ENCODE measurements around the gene TRPM8.
"Not testable (repeated sequence)": the region's sequence is repeated elsewhere in the genome, so short reads cannot be mapped to it uniquely, and the experiment has no call there.

TRPM8 gene

DNA sequence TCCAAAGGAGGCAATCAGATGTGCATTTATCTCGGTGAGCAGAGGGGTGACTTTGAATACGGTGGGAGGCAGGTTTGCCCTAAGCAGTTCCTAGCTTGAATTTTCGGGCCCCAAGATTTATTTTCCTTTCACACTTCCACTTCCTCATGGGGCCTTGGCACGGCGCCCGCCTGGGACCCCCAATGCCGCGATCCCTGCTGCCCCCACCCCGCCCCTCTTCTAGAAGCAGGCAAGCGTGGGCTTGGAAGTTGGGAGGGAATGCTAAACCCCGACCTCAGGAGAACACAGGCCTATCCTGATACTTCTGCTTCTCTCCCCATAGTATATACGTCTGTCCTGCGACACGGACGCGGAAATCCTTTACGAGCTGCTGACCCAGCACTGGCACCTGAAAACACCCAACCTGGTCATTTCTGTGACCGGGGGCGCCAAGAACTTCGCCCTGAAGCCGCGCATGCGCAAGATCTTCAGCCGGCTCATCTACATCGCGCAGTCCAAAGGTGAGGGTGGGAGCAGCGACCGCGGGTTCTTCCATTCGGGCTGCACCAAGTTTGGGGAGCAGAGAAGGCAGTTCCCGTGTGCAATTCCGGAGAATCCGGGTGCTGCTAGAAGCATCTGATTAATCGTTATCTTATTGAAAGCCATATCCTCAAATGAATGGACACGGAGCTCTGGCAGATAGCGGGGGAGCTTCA lies 21.6 kb downstream of the TRPM8 start:
- DNase-seq: no peak

DNA sequence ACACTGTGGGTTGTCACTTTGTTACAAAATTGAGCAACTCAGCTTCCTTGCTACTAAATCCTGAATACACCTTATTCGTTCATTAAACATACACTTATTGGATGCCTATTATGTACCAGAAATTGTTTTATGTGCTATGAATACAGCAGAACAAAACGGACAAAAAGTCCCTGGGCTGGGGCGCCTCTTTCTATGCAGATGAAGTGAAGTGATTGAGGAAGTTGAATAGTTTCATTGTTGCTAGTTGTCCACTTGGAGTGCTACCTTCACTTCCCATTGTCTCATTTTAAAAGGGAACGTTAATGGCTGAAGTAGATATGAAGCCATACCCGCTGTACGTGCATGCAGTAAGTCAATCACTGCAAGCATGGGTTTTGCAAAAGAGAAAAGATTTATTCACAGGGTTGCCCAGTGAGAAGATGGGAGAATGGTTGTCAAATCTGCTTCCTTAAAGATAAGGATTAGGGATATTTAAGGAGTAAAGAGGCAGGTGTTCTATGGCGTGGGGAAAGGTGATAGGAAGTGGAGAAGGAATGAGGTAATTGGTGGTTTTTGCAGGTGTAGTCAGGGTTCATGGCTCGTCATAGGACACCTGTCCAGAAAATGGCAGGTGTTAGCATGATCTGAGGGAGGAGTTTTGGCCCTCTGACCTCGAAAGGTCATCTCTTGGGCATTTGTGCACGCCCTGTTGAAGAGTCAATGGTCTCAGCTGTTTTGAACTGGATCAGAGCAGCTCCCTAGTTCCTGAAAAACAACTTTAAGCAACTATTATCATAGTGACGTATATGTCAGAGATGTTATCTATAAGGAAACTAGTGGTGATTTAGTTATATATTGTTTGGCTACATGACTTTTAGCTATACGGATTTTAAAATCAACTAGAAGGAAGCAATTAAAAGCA lies 23.5 kb downstream of the TRPM8 start:
- DNase-seq: no peak

DNA sequence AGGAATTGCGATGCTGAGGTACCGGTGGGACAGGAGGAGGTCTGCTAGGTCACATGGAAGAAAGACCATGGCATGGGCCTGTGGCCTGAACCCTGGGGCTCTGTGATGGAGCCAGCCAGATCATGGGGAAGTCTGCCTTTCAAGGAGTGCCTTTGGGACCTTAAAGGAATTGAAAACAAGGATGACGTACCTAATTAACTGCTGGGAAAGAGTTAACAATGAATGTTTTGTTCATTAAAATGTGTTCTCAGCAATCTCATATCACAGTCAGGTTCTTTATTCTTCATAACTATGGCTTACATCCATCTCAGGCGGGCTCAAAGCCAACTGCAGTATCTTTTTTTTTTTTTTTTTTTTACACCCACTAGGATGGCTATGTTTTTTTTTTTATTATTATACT lies 25.6 kb downstream of the TRPM8 start:
- DNase-seq: no peak

DNA sequence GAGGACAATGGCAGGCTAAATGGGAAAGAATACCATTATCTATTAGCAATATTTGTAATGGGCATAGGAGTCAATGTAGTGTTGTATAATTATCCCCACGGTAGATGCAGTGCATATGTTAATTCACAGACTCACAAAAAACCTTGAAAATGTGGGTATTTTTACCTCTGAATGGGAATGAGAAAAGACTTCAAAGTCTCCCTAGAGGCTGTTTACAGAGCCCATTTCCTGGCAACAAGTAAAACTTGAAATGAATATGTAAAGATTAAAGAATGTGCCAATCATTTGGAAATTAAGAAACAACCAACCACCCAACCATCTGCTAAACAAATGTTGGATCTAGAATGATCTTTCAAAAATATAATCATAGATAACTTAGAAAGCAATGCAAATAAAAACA lies 27.1 kb downstream of the TRPM8 start:
- no peak for DNase-seq

DNA sequence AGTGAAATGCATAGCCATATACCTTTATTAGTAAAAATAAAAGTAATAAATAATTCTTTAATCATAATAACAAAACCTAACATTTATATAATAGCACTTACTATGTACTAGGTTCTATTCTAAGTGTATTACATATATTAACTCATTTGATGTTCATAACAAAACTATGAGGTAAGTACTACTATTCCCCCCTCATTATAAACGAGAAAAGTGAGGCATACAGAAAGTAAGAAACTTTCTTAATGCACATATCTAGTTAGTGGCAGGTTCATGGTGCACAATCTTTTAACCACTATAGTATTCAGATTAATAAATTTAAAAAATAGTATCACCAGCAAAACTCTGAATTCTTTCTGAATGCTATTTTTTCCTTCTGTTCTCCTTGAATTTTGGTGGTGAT lies 27.5 kb downstream of the TRPM8 start:
- DNase-seq: no peak

DNA sequence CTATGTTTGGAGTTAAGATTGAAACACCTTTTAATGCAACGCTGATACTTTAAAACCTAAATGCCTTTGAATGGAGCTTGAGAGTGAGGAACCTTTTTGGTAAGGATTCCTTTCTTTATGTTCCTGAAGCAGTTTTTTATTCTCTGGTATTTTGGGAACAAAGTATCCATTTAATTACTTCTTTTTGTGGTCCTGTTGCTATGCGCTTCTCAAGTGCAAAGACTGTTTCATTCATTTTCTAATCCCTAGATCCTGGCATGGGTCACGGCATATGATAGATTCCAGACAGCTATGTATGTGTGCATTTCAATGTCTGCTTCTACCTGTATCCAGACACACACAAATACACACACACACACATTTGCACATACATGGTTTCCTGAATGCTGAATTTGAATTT lies 28.0 kb downstream of the TRPM8 start:
- DNase-seq: no peak

DNA sequence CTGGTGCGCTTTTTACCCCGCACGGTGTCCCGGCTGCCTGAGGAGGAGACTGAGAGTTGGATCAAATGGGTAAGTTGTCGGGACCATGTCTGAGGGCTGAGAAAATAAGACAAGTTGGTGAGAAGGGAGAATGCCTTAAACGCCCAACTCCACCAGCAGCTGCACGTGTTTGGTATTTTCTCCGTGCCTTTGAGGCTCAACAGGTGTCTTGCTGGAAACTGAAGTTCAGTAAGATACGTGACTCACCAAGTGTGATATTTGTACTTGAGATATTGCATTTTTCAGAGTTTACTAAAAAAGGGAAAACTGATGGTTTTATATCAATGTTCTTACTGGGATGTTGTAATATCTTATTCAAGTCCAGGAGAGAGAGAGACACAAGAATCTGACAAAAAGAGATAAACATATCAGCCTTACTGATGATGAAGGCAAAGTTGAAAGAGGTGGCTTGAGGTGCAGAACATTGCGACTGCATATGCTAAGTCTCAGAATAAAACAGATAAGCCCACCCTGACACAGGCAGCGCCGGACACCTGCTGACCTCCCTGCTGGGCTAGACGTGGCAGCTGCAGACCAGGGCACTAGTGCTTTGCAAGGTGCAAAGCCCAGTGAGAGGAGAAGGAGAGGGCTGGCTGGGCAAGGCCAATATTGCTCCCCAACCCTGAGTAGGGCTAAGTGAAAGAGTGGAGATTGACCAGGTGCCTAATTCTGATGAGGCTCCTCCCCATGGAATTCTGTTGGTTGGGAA lies 33.1 kb downstream of the TRPM8 start:
- no peak for DNase-seq

DNA sequence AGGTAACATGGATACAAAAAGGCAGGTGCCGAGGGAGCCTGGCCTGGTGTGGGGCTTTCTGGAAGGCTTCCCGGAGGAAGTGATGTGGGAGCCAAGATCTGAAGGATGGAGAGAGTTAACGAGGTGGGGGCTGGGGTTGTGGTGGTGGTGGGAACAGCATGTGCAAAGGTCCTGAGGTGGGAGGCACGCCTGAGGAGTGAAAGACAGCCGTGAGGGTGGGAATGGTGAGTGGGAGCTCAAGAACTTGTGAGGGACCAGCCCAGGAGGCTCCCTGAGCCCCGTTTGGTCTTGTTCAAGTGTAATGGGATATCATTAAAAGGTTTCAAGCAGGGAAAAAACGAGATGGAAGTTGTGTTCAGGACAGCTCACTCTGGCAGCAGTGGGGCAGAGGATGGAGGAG lies 35.2 kb downstream of the TRPM8 start:
- DNase-seq: no peak

DNA sequence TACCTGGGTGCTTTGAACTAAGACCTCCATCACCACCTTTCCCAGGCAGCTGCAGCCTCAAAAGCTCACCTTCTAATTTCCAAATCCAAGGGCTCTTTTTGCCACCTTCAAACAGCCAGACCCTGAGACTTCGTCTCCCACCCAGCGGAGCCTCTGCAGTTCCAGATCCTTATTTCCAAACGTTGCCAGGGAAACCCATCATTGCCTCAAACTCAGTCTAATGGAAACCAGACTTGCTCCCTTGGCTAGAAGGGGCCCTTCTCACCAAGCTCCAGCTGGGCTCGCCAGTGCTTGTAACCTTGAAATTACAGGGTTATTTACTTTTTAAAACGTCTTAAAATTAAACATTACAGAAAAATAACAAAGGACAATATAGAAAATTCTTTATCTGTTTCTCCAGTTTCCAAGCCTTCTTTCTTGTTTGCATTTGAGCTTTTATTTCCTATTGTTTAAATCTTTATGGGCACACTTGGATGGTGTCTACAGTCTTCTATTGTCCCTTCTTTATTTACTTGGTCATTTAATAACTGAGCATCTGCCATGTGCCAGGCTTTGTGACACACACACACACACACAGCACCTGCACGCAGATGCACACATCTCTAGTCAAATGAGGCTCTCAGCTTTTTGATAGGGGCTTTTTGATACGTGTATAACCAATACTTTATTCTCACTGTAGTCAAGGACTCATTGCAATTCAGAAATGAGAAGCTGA lies 36.1 kb downstream of the TRPM8 start:
- DNase-seq: no peak

DNA sequence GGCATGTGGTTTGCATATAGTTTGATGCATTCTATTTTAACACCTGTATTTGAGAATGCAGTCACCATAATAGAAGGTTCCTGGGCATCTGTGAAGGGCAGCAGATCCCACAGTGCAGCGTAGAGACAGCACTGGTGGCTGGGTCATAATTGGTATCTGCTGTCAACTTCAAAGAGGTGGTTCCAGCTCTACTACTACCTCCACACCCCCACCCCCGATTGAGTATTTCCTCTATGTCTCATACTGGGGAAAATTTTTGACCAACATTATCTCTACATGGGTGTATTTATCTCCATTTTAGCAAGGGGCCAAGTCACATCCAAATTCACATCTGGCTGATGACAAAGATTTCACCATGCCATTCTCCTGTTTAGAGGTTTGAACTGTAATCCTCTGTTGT lies 43.0 kb downstream of the TRPM8 start:
- DNase-seq: no peak

DNA sequence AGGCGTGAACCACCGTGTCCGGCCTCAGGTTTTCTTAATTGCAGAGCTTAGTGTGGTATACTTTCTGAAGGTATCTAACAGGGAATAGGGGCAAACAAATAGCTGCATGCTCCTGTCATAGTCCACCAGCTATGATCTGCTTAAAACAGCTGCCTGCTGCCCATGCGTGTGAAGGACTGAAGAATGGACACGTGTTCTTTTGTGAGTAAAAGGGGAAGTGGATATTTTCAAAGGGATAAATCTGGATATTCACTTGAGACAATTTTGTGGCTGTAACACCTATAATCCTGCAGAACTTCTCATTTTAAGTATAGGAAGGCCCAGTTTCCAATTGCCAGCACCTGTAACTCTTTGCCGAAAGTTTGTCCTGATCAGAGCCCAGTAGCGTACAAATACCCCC lies 44.7 kb downstream of the TRPM8 start:
- no peak for DNase-seq

DNA sequence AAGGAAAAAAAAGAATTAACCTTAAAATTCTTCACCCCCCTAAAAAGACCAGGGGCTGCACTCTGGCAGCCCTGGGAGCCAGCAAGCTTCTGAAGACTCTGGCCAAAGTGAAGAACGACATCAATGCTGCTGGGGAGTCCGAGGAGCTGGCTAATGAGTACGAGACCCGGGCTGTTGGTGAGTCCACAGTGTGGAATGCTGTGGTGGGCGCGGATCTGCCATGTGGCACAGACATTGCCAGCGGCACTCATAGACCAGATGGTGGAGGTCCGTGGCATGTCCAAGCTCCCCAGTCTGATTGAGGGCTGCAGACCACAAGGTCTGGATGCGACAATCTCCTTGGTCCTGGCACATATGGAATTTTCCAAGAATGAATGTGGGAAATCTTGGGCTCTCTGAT lies 47.4 kb downstream of the TRPM8 start:
- no peak for DNase-seq

DNA sequence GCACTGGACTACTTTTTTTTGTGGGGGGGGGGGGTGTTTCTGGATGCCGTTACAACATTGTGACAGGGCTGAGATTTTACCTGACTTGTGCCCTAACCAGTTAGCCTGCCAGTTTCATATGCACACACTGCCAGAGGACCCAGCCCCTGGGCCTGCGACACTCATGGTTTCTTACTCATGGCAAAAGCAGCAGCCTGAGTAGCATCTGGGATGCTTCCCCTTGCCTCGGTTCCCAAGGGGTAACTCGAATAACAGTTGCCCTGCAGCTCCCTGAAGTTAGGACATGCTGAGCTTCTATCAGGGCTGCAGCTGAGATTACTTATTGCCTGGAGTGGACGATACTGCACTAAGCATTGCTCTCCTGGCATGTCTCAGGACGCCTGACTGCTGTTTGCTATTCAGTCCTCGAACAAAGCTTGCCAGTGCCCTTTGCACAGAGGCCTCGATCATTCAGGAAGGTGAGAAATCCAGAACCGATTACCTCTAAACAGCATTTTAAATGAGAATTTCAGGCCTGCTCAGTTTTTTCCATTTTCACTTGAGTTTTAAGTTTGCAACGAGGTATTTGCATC lies 47.9 kb downstream of the TRPM8 start:
- DNase-seq: no peak

DNA sequence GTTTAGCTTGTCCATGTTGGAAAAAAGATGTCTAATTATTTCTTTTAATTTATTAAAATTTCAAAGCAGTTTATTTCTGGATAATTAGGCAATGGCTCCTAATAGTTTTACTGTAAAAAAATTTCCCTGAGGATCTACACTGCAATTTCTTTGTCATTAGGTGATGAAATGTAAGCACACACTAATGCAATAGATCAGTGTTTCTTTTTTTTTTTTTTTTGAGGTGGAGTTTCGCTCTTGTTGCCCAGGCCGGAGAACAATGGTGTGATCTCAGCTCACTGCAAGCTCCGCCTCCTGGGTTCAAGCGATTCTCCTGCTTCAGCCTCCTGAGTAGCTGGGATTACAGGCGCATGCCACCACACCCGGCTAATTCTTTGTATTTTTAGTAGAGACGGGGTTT lies 48.5 kb downstream of the TRPM8 start:
- DNase-seq: not testable (repeated sequence)

DNA sequence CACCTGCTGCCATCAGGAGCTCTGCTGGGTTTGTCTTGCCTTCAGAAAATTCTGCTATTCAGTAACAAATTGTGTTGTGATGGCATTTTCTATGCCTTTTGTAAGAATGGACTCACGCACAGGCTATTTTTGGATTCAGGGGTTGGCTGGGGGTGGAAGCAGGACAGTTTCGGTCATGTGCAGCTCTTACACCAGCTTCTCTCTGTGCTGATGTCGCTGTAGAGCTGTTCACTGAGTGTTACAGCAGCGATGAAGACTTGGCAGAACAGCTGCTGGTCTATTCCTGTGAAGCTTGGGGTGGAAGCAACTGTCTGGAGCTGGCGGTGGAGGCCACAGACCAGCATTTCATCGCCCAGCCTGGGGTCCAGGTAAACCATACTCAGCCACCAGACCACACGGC lies 49.2 kb downstream of the TRPM8 start:
- no peak for DNase-seq

DNA sequence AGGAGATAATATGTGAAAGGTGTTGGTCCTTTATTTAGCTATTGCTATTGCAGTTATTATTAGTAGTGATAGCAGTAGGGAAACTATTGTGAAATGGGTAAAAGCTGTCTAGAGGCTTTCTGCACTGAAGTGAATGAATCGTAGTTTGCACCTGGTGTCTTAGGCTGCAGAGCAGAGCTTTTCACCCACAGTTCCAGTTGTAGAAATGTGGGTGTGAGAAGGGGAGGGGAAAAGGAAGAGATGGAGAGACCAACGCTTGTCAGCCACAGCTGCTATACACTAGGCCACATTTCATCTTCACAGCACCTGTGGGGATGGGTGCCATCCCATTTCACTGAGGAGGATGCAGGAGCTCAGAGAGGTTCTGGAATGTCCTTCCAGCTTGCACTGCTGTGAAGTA lies 50.0 kb downstream of the TRPM8 start:
- DNase-seq: no peak

DNA sequence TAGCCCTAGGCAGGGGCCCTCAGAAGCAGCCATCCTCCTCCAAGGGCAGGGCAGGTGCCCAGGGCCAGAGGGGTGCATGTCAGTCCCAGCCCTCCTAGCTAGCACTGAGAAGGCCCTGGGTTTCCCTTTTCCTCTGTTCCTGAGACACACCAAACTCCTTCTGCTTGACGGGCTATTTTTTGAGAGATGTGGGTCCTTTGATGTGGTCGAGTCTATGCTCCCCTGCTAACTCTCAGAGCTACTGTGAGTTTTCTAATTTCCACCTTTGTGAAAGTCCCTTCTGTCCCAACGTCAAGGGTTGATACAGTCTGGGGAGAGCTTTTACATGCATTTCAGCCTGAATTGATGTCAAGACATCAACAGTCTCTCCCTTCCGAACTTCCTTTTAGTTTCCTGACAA lies 51.4 kb downstream of the TRPM8 start:
- DNase-seq: no peak

DNA sequence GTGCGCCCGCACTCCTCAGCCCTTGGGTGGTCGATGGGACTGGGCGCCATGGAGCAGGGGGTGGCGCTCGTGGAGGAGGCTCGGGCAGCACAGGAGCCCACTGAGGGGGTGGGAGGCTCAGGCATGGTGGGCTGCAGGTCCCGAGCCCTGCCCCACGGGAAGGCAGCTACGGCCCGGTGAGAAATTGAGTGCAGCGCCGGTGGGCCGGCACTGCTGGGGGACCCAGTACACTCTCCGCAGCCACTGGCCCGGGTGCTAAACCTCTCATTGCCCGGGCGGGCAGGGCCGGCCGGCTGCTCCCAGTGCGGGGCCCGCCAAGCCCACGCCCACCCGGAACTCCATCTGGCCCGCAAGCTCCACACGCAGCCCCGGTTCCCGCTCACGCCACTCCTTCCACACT lies 55.3 kb downstream of the TRPM8 start:
- not testable (repeated sequence) for DNase-seq

DNA sequence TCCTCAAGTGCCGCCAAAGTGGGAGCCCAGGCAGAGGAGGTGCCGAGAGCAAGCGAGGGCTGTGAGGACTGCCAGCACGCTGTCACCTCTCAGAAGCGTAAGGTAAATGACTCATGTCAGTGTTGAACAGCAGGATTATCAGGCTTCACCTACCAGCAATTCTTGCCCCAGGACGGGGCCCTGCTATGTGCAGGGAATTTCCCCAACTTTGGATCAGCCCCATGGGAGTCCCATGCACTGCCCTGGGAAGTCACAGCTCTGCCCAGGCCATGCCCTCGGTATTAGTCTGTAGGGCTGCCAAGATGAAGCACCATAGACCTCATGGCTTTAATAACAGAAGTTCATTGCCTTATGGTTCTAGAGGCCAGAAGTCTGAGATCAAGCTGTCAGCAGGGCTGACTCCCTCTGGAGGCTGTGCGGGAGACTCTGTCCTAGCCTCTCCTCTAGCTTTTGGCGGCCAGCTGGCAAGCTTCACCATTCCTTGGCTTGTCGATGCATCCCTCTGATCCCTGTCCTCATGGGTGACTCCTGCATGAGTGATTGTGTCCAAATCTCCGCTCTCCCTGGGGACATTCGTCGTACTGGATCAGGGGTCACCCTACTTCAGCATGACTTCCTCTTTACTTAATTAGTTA lies 55.9 kb downstream of the TRPM8 start:
- no peak for DNase-seq

DNA sequence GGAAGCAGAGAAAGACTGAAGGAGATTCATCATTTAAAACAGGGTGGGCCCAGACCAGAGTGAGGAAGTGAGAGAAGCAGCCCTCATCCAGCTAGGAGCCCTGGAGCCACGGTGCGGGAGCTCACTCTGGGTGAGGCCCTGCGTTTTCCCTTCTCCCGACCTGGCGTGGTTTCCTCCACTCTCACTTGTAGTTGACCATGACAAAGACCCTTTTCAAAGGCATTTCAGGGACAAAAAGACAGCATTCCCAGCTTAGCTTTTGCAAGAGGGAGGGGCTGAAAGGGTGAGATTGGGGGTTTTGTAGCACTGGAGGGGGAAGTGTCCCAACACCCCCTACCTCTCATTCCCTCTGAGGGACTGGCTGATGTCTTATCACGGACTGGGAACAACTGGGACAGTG lies 56.6 kb downstream of the TRPM8 start:
- DNase-seq: no peak

DNA sequence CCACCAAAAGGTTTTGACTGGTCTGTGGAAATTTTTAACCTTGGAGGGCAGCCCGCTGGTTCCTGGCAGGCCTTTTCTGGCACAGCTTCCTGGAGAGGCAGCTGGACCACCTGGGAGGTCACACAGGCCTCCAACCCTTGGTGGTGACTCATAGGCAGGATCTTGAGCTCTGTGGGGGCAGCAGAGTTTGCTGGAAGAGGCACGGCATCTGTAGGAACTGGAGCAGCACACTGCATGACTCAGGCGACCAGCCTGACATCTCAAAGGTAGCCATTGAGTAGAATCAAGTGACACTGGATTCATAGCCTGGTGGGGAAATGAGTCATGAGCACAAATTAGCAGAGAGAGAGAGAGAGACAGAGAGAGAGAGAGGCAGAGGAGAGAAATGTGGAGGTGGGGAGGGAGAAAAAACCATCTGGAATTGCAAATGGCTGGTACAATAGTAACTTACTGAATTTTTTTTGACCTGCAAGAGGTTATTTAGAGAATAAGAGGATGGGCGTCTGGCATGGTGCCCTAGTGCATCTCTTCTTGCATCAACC lies 57.4 kb downstream of the TRPM8 start:
- no peak for DNase-seq

DNA sequence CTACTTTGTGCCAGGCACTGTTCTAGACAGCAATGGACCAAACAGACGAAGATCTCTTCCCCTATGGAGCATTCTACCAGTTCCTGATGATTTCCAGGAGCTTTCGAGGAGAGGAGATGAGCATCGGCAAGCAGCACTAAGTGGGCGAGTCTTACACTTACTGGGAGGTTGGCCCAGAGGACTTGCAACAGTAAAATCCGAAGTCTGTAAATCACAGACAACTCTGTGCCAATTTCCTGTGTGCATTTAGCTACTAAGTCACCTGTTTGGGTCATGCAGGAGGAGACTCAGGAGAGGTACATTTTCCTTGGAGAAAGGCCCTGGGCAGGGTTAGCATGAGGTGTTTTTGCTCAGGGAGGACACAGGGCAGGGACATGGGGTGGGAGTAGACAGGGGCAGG lies 58.9 kb downstream of the TRPM8 start:
- DNase-seq: no peak
